HG03039 (cell line): Measurements from ENCODE around the gene MXD4.
"Not testable (repeated sequence)": the region's sequence is repeated elsewhere in the genome, so short reads cannot be mapped to it uniquely, and the experiment has no call there.

Source experiments
- ATAC-seq: cut with Tn5 transposase; IDR thresholded peaks from one replicate; pipeline ENCODE4 v1.9.1; 2021; ENCODE audit warnings: mild to moderate bottlenecking, moderate library complexity; ENCODE audit not compliant: unreplicated experiment

The MXD4 gene

GRCh38 chr4:2231082-2231481, 30.8 kb downstream of the MXD4 start:
- ATAC-seq: no peak

DNA sequence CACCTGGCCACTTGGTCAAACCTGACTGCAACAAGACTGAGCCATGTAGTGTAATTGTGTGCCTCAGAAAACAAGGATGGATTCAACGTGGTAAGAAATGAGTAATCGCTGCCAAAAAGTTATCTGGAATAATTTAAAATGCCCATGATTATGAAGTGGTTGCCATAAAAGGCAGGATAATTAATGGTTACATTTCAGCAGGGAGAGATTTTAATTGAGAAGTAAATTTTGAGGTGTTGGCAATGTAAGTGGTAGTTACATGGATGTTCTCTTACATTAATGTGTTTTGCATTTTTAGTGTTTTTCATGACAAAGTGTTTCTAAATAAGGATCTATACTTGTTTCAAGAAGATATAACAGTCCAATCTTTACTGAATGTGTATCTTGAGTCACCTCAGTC, 35.6 kb downstream of the MXD4 start:
- no peak for ATAC-seq

- no peak for ATAC-seq
Observed at GRCh38 chr4:2222838-2223237, 39.1 kb downstream of the MXD4 start.

GRCh38 chr4:2221378-2221777, 40.5 kb downstream of the MXD4 start:
- ATAC-seq: not testable (repeated sequence)

GRCh38 chr4:2220016-2220630, 41.8 kb downstream of the MXD4 start:
- ATAC-seq: no peak

DNA sequence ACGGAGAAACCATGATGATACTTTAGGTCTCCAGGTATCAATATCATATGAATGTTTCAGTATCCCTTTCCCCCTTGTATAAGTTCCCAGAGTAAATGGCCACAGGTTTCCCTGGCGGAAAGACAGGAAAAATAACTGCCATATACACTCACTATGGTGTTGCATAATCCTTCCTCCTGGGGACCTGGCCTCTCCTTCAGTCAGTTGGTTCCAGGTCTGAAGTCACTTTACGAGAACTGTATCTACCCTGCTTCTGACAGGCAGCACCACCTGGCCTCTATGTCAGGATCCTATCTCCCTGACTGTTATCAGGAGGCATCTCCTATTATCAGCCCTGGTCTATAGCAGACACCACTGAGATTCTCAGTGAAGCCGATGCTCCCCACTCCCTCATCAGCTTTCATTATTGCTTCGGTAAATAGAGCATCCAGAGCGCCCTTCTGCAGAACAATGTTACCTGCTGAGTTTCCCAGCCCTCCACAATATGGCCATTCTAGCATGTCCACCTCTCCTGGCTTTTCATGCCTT, 42.6 kb downstream of the MXD4 start:
- no peak for ATAC-seq

- no peak for ATAC-seq
Observed at GRCh38 chr4:2218436-2218835, 43.5 kb downstream of the MXD4 start.

DNA sequence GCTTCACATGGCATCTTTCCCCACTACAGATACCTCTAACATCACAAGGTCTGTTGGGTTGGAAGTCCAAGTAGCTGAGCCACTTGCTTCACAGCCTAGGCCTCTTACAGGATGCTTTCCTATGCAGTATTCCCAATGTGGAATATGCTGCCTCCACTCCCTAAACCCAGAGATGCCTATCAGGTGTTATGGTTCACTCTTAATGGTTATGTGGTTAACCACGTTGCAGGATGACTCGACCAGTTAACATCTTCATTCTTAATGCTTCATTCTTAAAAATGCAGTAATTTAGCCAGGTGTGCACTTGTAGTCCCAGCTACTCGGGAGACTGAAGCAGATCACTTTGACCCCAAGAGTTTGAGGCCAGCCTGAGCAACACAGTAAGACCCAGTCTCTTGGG, 44.2 kb downstream of the MXD4 start:
- no peak for ATAC-seq

- no peak for ATAC-seq
Observed at GRCh38 chr4:2212831-2213230, 49.1 kb downstream of the MXD4 start.

GRCh38 chr4:2202789-2203188, 59.1 kb downstream of the MXD4 start:
- not testable (repeated sequence) for ATAC-seq
